SK-N-MC (cell line): ENCODE data around the gene GABRB3.

Experiments
- DNase-seq: peaks from one replicate; pipeline ENCODE4 v3.0.0-alpha.2; 2011; ENCODE audit warnings: low read depth, low spot score
- H3K27ac ChIP-seq: fragments of 200-600 bp; sonication (generic); 2 replicates; pipeline ENCODE4 v1.5.1; 2016; ENCODE audit warnings: mixed run types
- H3K36me3 ChIP-seq: fragments of 200-600 bp; sonication (generic); 2 replicates; pipeline ENCODE4 v1.6.1; 2017; ENCODE audit warnings: antibody characterized with exemption, low read length, mixed read lengths; ENCODE audit not compliant: insufficient read depth
- H3K4me3 ChIP-seq: fragments of 200-600 bp; sonication (generic); 2 replicates; pipeline ENCODE4 v1.5.1; 2016
- H3K9ac ChIP-seq: fragments of 200-600 bp; sonication (generic); 2 replicates; pipeline ENCODE4 v1.8.0; 2017; ENCODE audit warnings: mixed run types, mixed read lengths; ENCODE audit not compliant: insufficient read length
- H3K9me3 ChIP-seq: fragments of 200-600 bp; sonication (generic); 2 replicates; pipeline ENCODE4 v1.6.1; 2017; ENCODE audit warnings: low read depth, mild to moderate bottlenecking, antibody characterized with exemption, low read length, moderate library complexity, mixed read lengths
- EZH2 ChIP-seq: fragments of 200-600 bp; sonication (generic); IDR thresholded peaks from one replicate; pipeline ENCODE4 v1.6.1; 2017; ENCODE audit warnings: antibody characterized with exemption
- FOXP2 ChIP-seq: optimal IDR thresholded peaks from 2 replicates; pipeline ENCODE3; 2011; ENCODE audit warnings: mild to moderate bottlenecking, moderate library complexity; ENCODE audit not compliant: insufficient read depth; ENCODE audit errors: extremely low read length, control extremely low read depth
- POLR2AphosphoS5 ChIP-seq: IDR thresholded peaks from 2 replicates; pipeline ENCODE4 v1.6.1; 2012; ENCODE audit warnings: mild to moderate bottlenecking, low read depth, low read length, borderline replicate concordance

The GABRB3 gene

GRCh38 chr15:26504009-26504408, 268.9 kb downstream of the GABRB3 start:
- TF ChIP-seq EZH2: no peak
- no peak for TF ChIP-seq POLR2AphosphoS5
- TF ChIP-seq FOXP2: no peak
- Histone ChIP-seq H3K9me3 (no peaks in the 10 kb centered on the region), H3K4me3 (no peak overlapping the region), H3K36me3 (no peaks in the 10 kb centered on the region), H3K9ac (no peak overlapping the region), H3K27ac (no peak overlapping the region)
- DNase-seq: no peak
